ENCODE results near the gene ZNF423.

Gene ZNF423

DNA sequence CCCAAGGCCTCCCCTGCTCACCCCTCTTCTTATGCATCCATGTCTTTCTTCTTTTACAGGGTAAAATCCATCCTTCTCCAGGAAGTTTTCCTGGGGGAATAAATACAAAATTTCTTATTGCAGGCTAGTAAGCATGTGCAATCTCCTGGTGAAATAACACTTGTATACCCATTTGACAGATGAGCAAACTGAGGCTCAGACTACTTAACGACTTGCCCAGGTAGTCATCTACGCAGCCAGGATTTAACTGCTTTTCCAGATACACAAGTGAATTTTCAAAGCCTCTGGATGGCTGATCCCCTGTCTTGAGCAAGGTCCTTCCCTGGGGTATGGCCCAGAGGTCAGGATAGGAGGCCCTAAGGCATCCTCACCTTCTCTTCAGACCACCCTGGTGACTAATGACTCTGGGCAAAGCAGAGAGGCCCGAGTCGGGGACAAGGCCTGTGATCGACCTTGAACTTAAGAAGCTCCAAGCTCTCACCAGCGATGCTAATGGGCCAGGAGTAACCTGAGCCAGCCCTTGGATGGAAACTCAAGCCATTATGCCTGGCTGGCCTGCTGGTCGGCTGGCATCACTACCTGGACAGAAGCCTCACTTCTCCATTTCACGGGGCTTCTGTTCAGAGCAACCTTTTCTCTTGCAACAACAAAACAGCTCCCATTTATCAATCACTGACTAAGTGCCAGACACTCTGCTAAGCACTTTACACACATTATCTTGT is 33.1 kb downstream of the ZNF423 start:
- H3K9ac ChIP-seq (ENCODE audit: low read length): no peak overlapping the region
- no peaks in the 10 kb centered on the region for H3K36me3 ChIP-seq (ENCODE audit: control insufficient read depth, insufficient read depth, low read length)
- H3K27ac ChIP-seq (ENCODE audit: low read depth, low read length): no peak overlapping the region
- peaks cover 28% of the 10 kb centered on the region for H3K4me1 ChIP-seq (ENCODE audit: control insufficient read depth, insufficient read depth, low read length)
- H3K4me3 ChIP-seq (ENCODE audit: low read depth, low read length): no peak overlapping the region
- H3K27me3 ChIP-seq (ENCODE audit: control insufficient read depth, insufficient read depth, low read length): no peaks in the 10 kb centered on the region
- no peaks in the 10 kb centered on the region for H3K9me3 ChIP-seq (ENCODE audit: control insufficient read depth, insufficient read depth, low read depth, low read length)

- Histone ChIP-seq H3K27me3 (ENCODE audit: control insufficient read depth, insufficient read depth, low read length) (no peaks in the 10 kb centered on the region), H3K4me3 (ENCODE audit: low read depth, low read length) (no peak overlapping the region), H3K9me3 (ENCODE audit: control insufficient read depth, insufficient read depth, low read depth, low read length) (no peaks in the 10 kb centered on the region), H3K36me3 (ENCODE audit: control insufficient read depth, insufficient read depth, low read length) (peaks cover 6% of the 10 kb centered on the region; the same call in 1 of the 2 replicates), H3K4me1 (ENCODE audit: control insufficient read depth, insufficient read depth, low read length) (peaks cover 26% of the 10 kb centered on the region), H3K9ac (ENCODE audit: low read length) (no peak overlapping the region), H3K27ac (ENCODE audit: low read depth, low read length) (no peak overlapping the region)
Measured at GRCh38 chr16:49821614-49822282, 34.2 kb downstream of the ZNF423 start.

DNA sequence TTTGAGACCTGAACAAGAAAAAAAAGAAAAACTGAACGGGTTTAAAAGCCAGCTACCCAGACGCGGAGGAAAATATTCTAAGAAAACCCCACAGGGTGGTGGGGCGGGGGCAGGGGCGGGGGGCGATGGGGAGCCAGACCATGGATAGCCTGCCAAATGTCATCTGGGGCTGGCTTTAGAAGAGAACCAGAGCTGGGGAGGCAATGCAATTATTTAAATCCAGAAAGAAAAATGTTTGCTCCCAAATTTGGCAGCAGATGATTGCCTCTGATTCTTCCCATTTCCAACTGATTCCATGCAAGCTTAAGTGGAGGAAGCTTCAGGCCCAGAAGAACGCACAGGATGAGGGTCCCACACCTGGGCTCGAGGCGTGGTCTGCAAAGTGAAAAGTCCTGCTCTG is 34.8 kb downstream of the ZNF423 start:
- peaks cover 23% of the 10 kb centered on the region for H3K4me1 ChIP-seq (ENCODE audit: control insufficient read depth, insufficient read depth, low read length)
- H3K4me3 ChIP-seq (ENCODE audit: low read depth, low read length): no peak overlapping the region
- no peaks in the 10 kb centered on the region for H3K9me3 ChIP-seq (ENCODE audit: control insufficient read depth, insufficient read depth, low read depth, low read length)
- no peaks in the 10 kb centered on the region for H3K27me3 ChIP-seq (ENCODE audit: control insufficient read depth, insufficient read depth, low read length)
- H3K27ac ChIP-seq (ENCODE audit: low read depth, low read length): no peak overlapping the region
- H3K36me3 ChIP-seq (ENCODE audit: control insufficient read depth, insufficient read depth, low read length): peaks cover 7% of the 10 kb centered on the region; the same call in 1 of the 2 replicates
- no peak overlapping the region for H3K9ac ChIP-seq (ENCODE audit: low read length)

- H3K4me3 ChIP-seq (ENCODE audit: low read depth, low read length): no peak overlapping the region
- no peak overlapping the region for H3K9ac ChIP-seq (ENCODE audit: low read length)
- H3K4me1 ChIP-seq (ENCODE audit: control insufficient read depth, insufficient read depth, low read length): peaks cover 18% of the 10 kb centered on the region
- no peak overlapping the region for H3K27ac ChIP-seq (ENCODE audit: low read depth, low read length)
- peaks cover 7% of the 10 kb centered on the region; the same call in 1 of the 2 replicates for H3K36me3 ChIP-seq (ENCODE audit: control insufficient read depth, insufficient read depth, low read length)
- H3K27me3 ChIP-seq (ENCODE audit: control insufficient read depth, insufficient read depth, low read length): no peaks in the 10 kb centered on the region
- no peaks in the 10 kb centered on the region for H3K9me3 ChIP-seq (ENCODE audit: control insufficient read depth, insufficient read depth, low read depth, low read length)
Measured at GRCh38 chr16:49817754-49818507, 38.0 kb downstream of the ZNF423 start.

GRCh38 chr16:49816875-49817274 is 39.0 kb downstream of the ZNF423 start:
- Histone ChIP-seq H3K27me3 (ENCODE audit: control insufficient read depth, insufficient read depth, low read length) (no peaks in the 10 kb centered on the region), H3K27ac (ENCODE audit: low read depth, low read length) (no peak overlapping the region), H3K4me3 (ENCODE audit: low read depth, low read length) (no peak overlapping the region), H3K9me3 (ENCODE audit: control insufficient read depth, insufficient read depth, low read depth, low read length) (no peaks in the 10 kb centered on the region), H3K4me1 (ENCODE audit: control insufficient read depth, insufficient read depth, low read length) (peaks cover 26% of the 10 kb centered on the region), H3K36me3 (ENCODE audit: control insufficient read depth, insufficient read depth, low read length) (peaks cover 7% of the 10 kb centered on the region; the same call in 1 of the 2 replicates), H3K9ac (ENCODE audit: low read length) (no peak overlapping the region)

- Histone ChIP-seq H3K4me1 (ENCODE audit: control insufficient read depth, insufficient read depth, low read length) (peaks cover 31% of the 10 kb centered on the region), H3K36me3 (ENCODE audit: control insufficient read depth, insufficient read depth, low read length) (peaks cover under 1% of the 10 kb centered on the region; the same call in 1 of the 2 replicates), H3K4me3 (ENCODE audit: low read depth, low read length) (no peak overlapping the region), H3K27me3 (ENCODE audit: control insufficient read depth, insufficient read depth, low read length) (no peaks in the 10 kb centered on the region), H3K27ac (ENCODE audit: low read depth, low read length) (no peak overlapping the region), H3K9ac (ENCODE audit: low read length) (no peak overlapping the region), H3K9me3 (ENCODE audit: control insufficient read depth, insufficient read depth, low read depth, low read length) (no peaks in the 10 kb centered on the region)
Measured at GRCh38 chr16:49811644-49812334, 44.1 kb downstream of the ZNF423 start.

DNA sequence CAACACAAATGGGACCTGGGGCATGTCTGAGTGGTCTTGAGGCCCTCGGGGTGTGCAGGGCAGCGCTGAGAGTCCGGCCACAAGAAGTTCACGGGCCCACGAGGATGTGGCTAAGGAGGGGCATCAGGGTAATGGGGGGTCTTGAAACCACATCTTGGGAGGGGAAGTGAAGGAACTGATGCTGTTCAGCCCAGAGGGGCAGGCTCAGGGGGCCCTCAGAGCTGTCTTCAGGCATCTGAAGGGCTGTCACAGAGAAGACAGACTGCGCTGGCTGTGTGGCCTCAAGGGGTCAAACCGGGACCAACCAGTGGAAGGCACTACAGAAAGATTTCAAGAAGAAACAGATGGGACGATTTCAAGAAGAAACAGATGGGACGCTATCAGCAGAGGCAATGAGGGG is 45.1 kb downstream of the ZNF423 start:
- H3K9me3 ChIP-seq (ENCODE audit: control insufficient read depth, insufficient read depth, low read depth, low read length): no peaks in the 10 kb centered on the region
- peaks cover 31% of the 10 kb centered on the region for H3K4me1 ChIP-seq (ENCODE audit: control insufficient read depth, insufficient read depth, low read length)
- H3K36me3 ChIP-seq (ENCODE audit: control insufficient read depth, insufficient read depth, low read length): no peaks in the 10 kb centered on the region
- no peak overlapping the region for H3K27ac ChIP-seq (ENCODE audit: low read depth, low read length)
- no peak overlapping the region for H3K9ac ChIP-seq (ENCODE audit: low read length)
- no peak overlapping the region for H3K4me3 ChIP-seq (ENCODE audit: low read depth, low read length)
- H3K27me3 ChIP-seq (ENCODE audit: control insufficient read depth, insufficient read depth, low read length): no peaks in the 10 kb centered on the region

- Histone ChIP-seq H3K27ac (ENCODE audit: low read depth, low read length) (no peak overlapping the region), H3K9me3 (ENCODE audit: control insufficient read depth, insufficient read depth, low read depth, low read length) (no peaks in the 10 kb centered on the region), H3K4me1 (ENCODE audit: control insufficient read depth, insufficient read depth, low read length) (peaks cover 31% of the 10 kb centered on the region), H3K27me3 (ENCODE audit: control insufficient read depth, insufficient read depth, low read length) (no peaks in the 10 kb centered on the region), H3K36me3 (ENCODE audit: control insufficient read depth, insufficient read depth, low read length) (no peaks in the 10 kb centered on the region), H3K9ac (ENCODE audit: low read length) (no peak overlapping the region), H3K4me3 (ENCODE audit: low read depth, low read length) (no peak overlapping the region)
Measured at GRCh38 chr16:49809561-49809960, 46.4 kb downstream of the ZNF423 start.

DNA sequence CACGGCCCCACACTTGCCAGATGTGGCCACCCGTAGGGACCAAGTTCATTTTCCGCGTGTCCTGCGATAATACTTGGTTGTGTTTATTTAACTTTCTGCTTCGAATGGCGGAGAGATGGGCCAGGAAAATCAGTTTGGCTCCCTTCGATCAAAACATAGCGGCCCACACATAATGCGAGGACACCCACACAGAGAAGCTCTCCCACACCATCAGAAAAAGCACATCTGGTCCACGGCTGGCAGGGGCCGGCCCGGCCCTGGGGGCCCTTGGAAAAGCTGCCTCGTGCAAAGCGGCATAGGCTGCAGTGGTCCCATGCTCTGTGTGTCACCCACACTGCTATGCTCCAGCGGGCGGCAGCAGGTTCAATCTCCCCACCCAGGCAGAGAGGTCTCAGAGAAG is 46.9 kb downstream of the ZNF423 start:
- Histone ChIP-seq H3K36me3 (ENCODE audit: control insufficient read depth, insufficient read depth, low read length) (no peaks in the 10 kb centered on the region), H3K27me3 (ENCODE audit: control insufficient read depth, insufficient read depth, low read length) (no peaks in the 10 kb centered on the region), H3K27ac (ENCODE audit: low read depth, low read length) (no peak overlapping the region), H3K9ac (ENCODE audit: low read length) (no peak overlapping the region), H3K9me3 (ENCODE audit: control insufficient read depth, insufficient read depth, low read depth, low read length) (no peaks in the 10 kb centered on the region), H3K4me3 (ENCODE audit: low read depth, low read length) (no peak overlapping the region), H3K4me1 (ENCODE audit: control insufficient read depth, insufficient read depth, low read length) (peaks cover 29% of the 10 kb centered on the region)

DNA sequence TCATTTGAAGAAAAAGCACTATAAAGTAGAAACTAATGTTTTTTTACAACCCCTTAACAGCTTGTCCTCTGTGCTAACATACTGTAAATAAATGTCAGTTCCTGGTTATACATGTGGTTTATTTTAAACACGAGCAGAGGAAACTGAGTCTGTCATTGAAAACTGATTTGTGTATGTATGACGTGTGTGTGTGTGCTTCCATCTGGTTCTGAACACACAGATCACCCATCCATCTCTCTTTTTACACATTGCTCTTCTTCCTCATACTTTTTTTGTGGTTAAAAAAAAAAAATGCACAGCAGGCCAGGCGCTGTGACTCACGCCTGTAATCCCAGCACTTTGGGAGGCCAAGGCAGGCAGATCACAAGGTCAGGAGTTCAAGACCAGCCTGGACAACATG is 49.5 kb downstream of the ZNF423 start:
- Histone ChIP-seq H3K4me3 (ENCODE audit: low read depth, low read length) (no peak overlapping the region), H3K27ac (ENCODE audit: low read depth, low read length) (no peak overlapping the region), H3K36me3 (ENCODE audit: control insufficient read depth, insufficient read depth, low read length) (no peaks in the 10 kb centered on the region), H3K4me1 (ENCODE audit: control insufficient read depth, insufficient read depth, low read length) (peaks cover 8% of the 10 kb centered on the region; the same call in 1 of the 2 replicates), H3K27me3 (ENCODE audit: control insufficient read depth, insufficient read depth, low read length) (no peaks in the 10 kb centered on the region), H3K9me3 (ENCODE audit: control insufficient read depth, insufficient read depth, low read depth, low read length) (no peaks in the 10 kb centered on the region), H3K9ac (ENCODE audit: low read length) (no peak overlapping the region)
